ENCODE measurements around the gene SMAD2.

SMAD2 gene

GRCh38 chr18:47926101-47926850 is 4.2 kb downstream of the SMAD2 start:
- in situ Hi-C loops (cut with HindIII; ENCODE audit: low sequenced_read_pairs): loop anchor here (5.0 kb wide), 1 partner anchor 34 kb away; no protein-coding TSS in a partner anchor
- no peak for DNase-seq (ENCODE audit: low read depth)
- TF ChIP-seq CTCF (IDR thresholded peaks at IDR 0.05; ENCODE audit: low read depth, low read length, missing control alignments): no peak
- H3K4me3 ChIP-seq (ENCODE audit: low read depth, low read length): no peak overlapping the region

DNA sequence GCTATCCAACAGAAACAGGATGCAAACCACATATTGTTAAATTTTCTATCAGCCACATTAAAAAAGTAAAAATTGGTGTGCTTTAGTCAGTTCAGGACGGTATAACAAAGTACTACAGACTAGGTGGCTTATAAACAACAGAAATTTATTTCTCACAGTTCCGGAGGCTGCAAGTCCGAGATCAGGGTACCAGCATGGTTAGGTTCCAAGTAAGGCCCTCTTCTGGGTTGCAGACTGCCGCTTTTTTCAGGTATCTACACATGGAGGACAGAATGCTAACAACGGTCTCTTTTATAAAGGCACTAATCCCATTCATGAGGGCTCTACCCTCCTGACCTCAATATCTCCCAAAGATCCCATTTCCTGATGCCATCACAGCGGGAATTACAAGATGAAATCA is 10.5 kb downstream of the SMAD2 start:
- in situ Hi-C loops (cut with HindIII; ENCODE audit: low sequenced_read_pairs): no loop called here
- DNase-seq (ENCODE audit: low read depth): no peak
- no peak overlapping the region for H3K4me3 ChIP-seq (ENCODE audit: low read depth, low read length)
- TF ChIP-seq CTCF (IDR thresholded peaks at IDR 0.05; ENCODE audit: low read depth, low read length, missing control alignments): no peak

- DNase-seq (ENCODE audit: low read depth): no peak
- no peak for TF ChIP-seq CTCF (IDR thresholded peaks at IDR 0.05; ENCODE audit: low read depth, low read length, missing control alignments)
- in situ Hi-C loops (cut with HindIII; ENCODE audit: low sequenced_read_pairs): no loop called here
Measured at GRCh38 chr18:47917923-47918610, 12.4 kb downstream of the SMAD2 start.

DNA sequence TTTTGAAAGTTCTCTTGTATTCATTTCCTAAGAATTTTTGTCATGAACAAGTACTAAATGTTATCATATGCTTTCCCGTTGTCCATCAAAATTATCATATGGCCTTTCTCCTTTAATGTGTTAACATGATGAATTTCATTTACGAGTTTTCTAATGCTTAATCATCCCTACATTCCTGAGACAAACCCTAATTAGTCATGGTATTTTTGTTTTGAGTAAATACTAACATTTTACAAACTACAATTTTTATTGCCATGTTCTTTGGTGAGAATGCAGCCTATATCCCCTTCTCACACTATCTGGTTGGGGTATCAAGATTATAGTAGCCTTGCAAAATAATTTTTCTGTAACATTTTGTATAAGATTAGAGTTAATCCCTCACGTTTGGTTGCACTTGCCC is 14.5 kb downstream of the SMAD2 start:
- in situ Hi-C loops (cut with HindIII; ENCODE audit: low sequenced_read_pairs): no loop called here
- TF ChIP-seq CTCF (IDR thresholded peaks at IDR 0.05; ENCODE audit: low read depth, low read length, missing control alignments): no peak
- H3K4me3 ChIP-seq (ENCODE audit: low read depth, low read length): no peak overlapping the region
- no peak for DNase-seq (ENCODE audit: low read depth)

More at GRCh38 chr18:47917923-47918610, 12.4 kb downstream of the SMAD2 start:
- H3K4me3 ChIP-seq (ENCODE audit: low read depth, low read length): no peak overlapping the region

DNA sequence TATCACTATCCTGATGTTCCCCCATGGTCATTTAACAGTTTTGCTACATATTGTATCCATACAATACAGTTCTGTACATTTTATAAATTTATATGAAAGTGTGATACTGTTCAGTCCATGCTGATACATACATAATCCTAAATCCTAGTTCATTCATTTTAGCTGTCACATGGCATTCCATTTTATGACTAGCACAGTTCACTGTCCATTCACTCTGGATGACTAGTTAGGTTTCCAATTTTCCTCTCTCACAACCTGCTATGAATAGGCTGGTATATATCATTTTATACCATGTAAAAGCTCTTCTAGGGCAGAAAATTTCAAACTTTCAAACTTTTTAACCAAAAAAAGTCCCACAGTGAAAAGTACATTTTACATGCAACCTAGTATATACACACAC is 15.2 kb downstream of the SMAD2 start:
- no peak for DNase-seq (ENCODE audit: low read depth)
- in situ Hi-C loops (cut with HindIII; ENCODE audit: low sequenced_read_pairs): no loop called here
- TF ChIP-seq CTCF (IDR thresholded peaks at IDR 0.05; ENCODE audit: low read depth, low read length, missing control alignments): no peak
- H3K4me3 ChIP-seq (ENCODE audit: low read depth, low read length): no peak overlapping the region

- in situ Hi-C loops (cut with HindIII; ENCODE audit: low sequenced_read_pairs): no loop called here
- H3K4me3 ChIP-seq (ENCODE audit: low read depth, low read length): no peak overlapping the region
- TF ChIP-seq CTCF (IDR thresholded peaks at IDR 0.05; ENCODE audit: low read depth, low read length, missing control alignments): no peak
- no peak for DNase-seq (ENCODE audit: low read depth)
Measured at GRCh38 chr18:47912794-47913585, 17.5 kb downstream of the SMAD2 start.
